ENCODE measurements around the gene MTCP1.
A peak's percentile ranks its signal among the peaks of the same experiment; 100 is the strongest.

MTCP1 gene

GRCh38 chrX:155052738-155053498, 18.0 kb downstream of the MTCP1 start:
- no peak for DNase-seq

GRCh38 chrX:155048977-155049619, 21.8 kb downstream of the MTCP1 start:
- peak; percentile 37 for DNase-seq

- no peak for DNase-seq
Observed at GRCh38 chrX:155046811-155047528, 24.0 kb downstream of the MTCP1 start.

- no peak for DNase-seq
Observed at GRCh38 chrX:155046129-155046810, 24.7 kb downstream of the MTCP1 start.

- DNase-seq: no peak
Observed at GRCh38 chrX:155035688-155036087, 35.2 kb downstream of the MTCP1 start.

GRCh38 chrX:155031657-155032056, 39.3 kb downstream of the MTCP1 start:
- DNase-seq: no peak

- DNase-seq: peak; percentile 18
Observed at GRCh38 chrX:155028877-155029291, 42.1 kb downstream of the MTCP1 start.

- no peak for DNase-seq
Observed at GRCh38 chrX:155028129-155028528, 42.8 kb downstream of the MTCP1 start.

- peak; percentile 23 for DNase-seq
Observed at GRCh38 chrX:155027509-155028066, 43.3 kb downstream of the MTCP1 start.

- peak; percentile 95 for DNase-seq
Observed at GRCh38 chrX:155026727-155027508, 44.0 kb downstream of the MTCP1 start, which contains the start of gene FUNDC2. Gene FUNDC2, plus strand, starts transcription at chrX:155026844. Its CDS starts 95 bp downstream, at chrX:155026939.

- DNase-seq: no peak
Observed at GRCh38 chrX:155026420-155026726, 44.6 kb downstream of the MTCP1 start.

GRCh38 chrX:155023907-155024833, 46.8 kb downstream of the MTCP1 start:
- no peak for DNase-seq

GRCh38 chrX:155022585-155022984, 48.4 kb downstream of the MTCP1 start, which contains the start of gene F8:
Gene F8, minus strand, starts transcription at chrX:155022723. Its CDS starts 171 bp downstream, at chrX:155022552.
- DNase-seq: no peak

- DNase-seq: no peak
Observed at GRCh38 chrX:155020591-155020990, 50.3 kb downstream of the MTCP1 start.

Data from right hindlimb (tissue), 1 donor.